Stimulated activated CD4-positive, alpha-beta T cell treated with anti-CD3 and anti-CD28 coated beads, Interleukin-1b, Interleukin-23, amount 100 ng/mL, for 4 hours (primary cell): ENCODE data around the gene CPTP.

Experiments used
- DNase-seq, 2 donors: peaks; one replicate each; pipeline ENCODE4 v3.0.0-alpha.2; 2020; ENCODE audit warnings: low read depth in 2 of 2

Gene CPTP

GRCh38 chr1:1348420-1349255 is 24.0 kb downstream of the CPTP start:
- no peak for DNase-seq

DNA sequence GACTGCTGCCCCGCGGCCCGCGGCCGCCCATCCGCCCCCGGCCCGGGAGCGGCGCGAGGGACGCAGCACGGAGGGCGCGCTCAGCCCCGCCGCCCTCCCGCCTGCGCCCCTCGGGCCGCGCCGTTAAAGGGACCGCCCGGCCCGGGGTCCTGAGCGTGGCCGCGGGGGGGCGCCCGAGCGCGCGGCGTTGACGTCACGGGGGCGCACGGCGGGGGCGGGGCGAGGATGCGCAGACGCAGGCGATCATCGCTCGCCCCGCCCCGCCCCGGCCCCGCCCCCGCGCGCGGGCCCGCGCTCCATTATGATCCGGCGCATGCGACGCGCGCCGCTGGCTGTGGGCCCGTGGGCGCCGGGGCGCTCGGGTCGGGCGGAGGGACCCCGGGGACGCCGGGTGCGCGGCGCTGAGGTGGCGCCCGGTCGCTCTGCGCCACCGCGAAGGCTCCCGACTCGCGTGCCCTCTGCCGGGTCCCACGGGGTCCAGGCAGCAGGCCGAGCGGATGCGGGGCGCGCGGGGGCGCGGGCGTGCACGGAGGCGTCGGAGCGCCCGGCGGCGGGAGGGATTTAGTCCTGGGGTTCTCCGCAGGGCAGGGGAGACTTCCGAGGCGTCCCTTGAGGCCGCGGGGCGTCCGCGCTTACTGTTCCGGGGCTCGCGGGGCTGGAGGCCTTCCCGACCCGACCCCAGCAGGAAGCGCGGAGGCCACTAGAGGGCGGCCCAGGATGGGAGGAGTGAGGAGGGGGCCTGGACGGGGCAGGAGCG is 24.8 kb downstream of the CPTP start, which contains the start of gene DVL1:
Gene DVL1 (minus strand): TSS at position 163 of the 757 bp plus-strand sequence. CDS start 353 bp downstream, outside the sequence.
- peak; percentile 65 to 77 for DNase-seq

GRCh38 chr1:1351511-1352427 is 27.2 kb downstream of the CPTP start:
- no peak for DNase-seq

GRCh38 chr1:1352786-1353388 is 28.3 kb downstream of the CPTP start:
- no peak for DNase-seq

DNA sequence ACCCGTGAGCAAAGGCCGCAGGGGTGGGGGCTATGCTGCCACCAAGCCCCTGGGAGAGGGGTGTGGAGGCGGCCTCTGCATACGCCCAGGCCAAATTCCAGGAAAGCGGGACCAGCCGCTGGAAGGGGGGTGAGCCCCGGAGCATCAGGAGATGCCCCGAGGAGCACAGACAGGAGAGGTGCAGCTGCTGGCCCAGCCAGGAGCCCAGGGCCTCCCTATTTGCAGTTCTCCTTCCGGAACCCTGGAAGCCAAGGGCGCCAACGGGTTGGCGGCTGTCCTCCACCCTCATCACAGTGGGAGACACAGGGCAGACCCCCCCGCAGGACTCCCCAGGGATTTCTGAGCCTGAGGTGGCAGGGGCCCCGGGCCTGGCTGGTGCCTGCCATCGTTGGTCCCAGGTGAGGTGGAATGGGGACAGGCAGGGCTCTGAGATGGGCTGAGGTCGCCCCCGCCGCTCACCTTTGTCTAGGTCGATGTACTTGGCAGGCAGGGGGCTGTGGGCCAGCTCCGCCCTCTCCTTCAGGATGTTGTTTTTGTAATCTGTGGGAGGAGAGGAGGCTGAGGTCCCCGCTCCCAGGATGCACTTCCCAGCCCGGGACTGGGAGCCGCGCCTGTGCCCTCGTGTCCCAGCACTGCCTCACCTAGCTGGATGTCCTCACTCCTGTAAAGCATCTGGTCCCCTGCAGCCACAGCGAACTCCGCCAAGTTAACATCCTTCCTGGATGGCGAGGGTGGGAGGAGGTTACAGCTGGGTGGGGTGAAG is 29.0 kb downstream of the CPTP start:
- DNase-seq = no peak

GRCh38 chr1:1354271-1355247 is 30.0 kb downstream of the CPTP start:
- no peak for DNase-seq

- no peak for DNase-seq
Observed at GRCh38 chr1:1355416-1355815, 30.8 kb downstream of the CPTP start.

DNA sequence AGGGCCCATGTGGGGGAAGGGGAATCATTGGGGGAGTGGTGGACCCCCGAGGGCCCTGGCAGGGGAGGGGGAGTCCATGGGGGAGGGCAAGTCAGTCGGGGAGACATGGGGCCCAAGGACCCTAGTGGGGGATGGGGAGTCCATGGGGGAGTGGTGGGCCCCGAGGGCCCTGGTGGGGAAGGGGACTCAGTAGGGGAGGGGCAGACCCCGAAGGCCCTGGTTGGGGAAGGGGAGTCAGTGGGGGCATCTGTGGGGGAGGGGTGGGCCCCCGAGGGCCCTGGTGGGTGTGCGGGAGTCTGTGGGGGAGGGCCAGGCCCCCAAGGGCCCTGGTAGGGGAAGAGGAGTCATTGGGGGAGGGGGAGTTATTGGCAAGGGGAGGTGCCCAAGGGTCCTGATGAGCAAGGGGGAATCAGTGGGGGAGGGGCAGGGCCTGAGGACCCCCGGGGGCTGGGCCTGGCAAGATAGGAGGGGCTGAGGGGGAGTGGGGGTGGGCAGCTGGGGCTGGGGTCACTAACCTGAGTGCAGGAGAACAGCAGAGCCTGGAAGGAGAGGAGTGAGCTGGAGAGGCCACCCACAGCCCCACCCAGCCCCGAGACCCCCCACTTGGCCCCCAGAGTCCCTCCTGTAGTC is 31.7 kb downstream of the CPTP start:
- no peak for DNase-seq

DNA sequence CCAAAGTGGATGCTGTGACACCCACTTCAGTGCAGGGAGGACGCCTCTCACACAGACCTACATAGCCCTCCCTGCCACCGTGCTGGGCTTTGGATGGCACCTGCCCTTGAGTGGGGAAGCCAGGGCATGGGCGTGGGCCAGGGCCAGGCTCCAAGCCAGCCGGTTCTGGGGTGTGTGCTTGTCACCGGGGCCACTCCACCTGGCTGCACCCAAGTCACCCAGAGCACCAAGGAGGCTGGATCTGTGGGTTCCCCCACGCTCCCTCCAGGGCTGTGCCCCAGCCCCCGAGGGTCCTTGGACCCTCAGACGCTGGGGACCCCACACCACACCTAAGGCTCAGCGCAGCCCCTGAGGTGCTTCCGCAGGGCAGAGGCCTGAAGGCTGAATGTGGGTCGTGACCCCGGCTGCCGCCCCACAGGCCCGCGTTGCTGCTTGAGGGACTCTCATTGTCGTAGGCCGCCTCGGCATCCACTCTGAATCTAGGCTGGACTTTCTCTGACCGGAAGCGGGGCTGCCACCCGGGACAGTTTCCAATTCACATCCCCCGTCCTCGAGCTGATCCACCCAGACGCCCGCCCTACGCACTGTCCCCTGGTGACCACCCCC is 32.3 kb downstream of the CPTP start:
- no peak for DNase-seq

DNA sequence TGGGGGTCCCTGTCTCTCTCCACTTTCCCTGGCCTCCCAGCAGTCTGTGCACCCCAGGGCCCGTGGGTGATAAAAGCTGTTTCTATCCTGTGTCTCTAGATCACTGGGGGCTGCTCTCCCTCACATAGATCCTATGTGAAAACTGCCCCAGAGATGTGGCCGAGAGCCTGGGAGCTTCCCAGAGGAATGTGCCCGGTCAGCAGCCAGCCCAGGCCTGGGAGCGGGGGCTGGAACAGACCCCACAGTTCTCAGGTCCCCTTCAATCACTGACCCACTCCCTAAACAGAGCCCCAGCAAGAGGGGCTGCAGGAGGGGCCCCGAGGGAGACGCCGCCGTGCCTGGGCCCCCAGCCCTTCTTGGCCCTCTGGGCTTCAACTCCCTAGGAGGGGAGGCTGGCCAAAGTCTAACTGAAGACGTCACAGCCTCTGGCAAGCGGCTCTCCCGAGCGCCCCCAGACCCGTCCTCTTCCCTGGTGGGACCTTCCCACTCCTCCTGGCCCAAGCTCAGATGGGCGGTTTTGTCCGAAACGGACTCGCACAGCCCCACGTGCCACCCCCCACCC is 33.4 kb downstream of the CPTP start:
- DNase-seq = no peak

DNA sequence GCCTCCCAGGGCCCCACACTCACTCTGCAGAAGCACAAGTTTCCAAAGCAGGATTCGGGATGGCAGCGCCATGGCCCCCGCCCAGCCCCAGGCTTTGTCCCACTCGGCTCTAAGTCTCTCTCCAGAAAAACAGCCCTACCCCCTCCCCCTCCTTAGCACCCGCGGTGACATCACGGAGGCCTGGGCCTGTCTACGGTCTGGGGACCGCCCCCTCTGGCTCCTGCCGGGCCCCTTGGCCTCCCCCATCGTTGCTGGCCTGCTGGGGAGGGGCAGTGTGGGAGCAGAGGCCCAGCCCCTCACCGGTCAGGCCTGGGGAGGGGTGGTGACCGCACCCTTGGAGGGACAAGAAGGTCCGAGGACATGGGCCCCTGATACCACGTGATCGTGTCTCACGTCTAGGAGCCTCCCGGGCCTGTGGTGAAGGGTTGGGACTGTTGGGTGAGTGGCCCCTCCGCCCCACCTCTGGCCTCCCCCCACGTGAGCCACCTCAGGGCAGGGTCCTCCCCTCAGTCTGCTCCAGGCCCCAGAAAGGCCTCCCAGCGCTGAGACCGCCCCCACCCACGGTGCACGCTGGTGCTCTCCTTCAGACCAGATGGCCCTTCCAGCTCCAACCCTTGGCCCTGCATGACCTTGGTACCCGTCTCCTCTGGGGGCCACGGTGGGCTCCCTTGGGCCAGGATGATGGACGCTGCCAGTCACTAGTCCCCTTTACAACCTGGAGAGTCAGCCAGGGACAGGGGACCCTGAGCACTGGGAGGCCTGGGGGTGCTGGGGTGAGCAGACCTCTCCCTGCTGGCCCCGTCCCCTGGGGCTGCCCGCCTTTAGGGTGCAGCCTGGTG is 34.0 kb downstream of the CPTP start, which contains the start of gene MXRA8:
Gene MXRA8 (minus strand): TSS at position 123 of the 839 bp plus-strand sequence. CDS start 51 bp downstream, at position 72.
- no peak for DNase-seq

DNA sequence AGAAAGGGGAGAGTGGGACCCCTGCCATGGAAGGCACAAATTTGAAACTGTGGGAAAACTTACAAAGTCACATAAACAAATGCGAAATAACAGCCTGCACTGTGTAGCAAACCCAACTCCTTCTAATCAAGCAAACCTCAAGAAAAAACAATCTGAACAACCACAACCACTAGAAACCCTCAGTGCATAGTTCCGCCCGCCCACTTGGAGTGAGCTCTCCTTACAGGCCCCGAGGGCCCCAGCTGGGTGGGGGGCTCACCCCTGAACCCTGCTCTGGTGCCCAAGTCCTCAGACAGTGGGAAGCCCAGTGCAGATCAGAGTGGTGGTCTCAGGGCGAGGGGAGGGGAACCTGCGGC is 34.7 kb downstream of the CPTP start:
- DNase-seq = no peak

- DNase-seq = no peak
Observed at GRCh38 chr1:1359664-1360468, 35.3 kb downstream of the CPTP start.

GRCh38 chr1:1360506-1361169 is 36.0 kb downstream of the CPTP start:
- no peak for DNase-seq

DNA sequence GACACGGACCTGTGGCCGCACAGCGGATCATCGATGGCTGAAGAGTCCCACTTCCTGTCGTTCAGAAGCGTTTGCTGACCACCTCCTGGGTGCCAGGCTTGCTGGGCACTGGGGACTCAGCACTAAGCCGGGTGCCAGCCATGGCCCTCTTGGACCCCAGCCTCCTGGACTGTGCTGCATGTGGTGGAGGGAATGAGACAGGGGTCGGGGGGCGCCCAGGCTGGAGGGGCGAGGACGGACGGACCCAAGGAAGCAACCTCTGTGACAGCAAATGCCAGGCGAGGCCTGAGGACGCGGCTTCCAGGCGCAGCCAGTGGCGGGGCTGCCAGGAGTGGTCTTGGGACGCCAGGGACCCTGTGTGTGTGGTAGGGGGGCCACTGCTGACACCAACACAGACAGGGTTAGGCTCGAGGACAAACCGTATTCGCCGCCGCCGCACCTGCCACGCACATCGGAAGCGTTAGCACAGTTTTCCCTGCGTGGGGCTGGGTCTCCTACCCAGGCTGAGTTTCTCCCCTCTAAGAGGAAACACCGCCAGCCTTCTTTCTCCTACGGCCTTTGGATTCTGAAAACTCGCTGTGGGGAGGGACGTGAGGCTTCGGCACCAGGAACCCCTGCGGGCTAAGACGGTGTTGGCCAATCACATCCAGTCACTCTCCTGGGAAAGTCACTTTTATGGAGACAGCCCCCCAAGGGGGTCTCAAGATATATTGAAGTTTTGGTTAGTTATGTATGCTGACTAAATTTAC is 36.8 kb downstream of the CPTP start:
- no peak for DNase-seq
